ENCODE results near the gene PDE5A. TPM values are rescaled to one million over a fixed set of nuclear protein-coding genes. Genes with fewer than 3 reads are reported as not detected.

The PDE5A gene
- total RNA-seq, 2 donors from 2014 or later: 12.5 to 31.9 TPM

DNA sequence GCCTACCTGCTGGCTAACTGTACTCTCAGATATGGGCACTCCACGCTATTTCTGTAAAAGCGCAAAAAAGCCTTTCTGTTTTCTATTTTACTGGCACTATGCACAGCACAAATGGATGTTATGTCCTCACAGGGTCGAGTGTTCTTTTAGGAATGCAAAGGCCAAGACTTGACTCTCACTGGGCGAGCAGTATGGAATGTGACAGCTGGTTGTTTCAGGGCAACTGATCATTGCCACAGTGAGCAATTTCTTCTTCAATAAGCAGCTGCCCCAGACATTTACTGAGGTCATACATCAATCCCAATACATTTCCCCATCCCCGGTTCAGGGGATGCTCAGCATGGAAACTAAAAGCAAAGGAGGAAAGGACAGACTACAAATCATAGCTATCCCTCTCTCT lies 58.2 kb downstream of the PDE5A start:
- Histone ChIP-seq H3K4me1 (no peaks in the 10 kb centered on the region), H3K27ac (no peak overlapping the region), H3K4me3 (no peak overlapping the region), H3K27me3 (no peaks in the 10 kb centered on the region), H3K36me3 (replicated peaks in 1 of 2; ENCODE audit: insufficient read depth in 1 of 2, low read depth in 2 of 2) (no peaks in the 10 kb centered on the region), H3K9me3 (no peaks in the 10 kb centered on the region)
- DNase-seq (no peak), ATAC-seq (peak; percentile 47)
- TF ChIP-seq, protein P1, sequence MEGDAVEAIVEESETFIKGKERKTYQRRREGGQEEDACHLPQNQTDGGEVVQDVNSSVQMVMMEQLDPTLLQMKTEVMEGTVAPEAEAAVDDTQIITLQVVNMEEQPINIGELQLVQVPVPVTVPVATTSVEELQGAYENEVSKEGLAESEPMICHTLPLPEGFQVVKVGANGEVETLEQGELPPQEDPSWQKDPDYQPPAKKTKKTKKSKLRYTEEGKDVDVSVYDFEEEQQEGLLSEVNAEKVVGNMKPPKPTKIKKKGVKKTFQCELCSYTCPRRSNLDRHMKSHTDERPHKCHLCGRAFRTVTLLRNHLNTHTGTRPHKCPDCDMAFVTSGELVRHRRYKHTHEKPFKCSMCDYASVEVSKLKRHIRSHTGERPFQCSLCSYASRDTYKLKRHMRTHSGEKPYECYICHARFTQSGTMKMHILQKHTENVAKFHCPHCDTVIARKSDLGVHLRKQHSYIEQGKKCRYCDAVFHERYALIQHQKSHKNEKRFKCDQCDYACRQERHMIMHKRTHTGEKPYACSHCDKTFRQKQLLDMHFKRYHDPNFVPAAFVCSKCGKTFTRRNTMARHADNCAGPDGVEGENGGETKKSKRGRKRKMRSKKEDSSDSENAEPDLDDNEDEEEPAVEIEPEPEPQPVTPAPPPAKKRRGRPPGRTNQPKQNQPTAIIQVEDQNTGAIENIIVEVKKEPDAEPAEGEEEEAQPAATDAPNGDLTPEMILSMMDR (IDR thresholded peaks at IDR 0.05): no peak
- 67 to 77% methylated on average over 5 of the region's 5 CpGs for WGBS, 2 donors
- intact Hi-C loops (cut with DNase I): no loop called here

DNA sequence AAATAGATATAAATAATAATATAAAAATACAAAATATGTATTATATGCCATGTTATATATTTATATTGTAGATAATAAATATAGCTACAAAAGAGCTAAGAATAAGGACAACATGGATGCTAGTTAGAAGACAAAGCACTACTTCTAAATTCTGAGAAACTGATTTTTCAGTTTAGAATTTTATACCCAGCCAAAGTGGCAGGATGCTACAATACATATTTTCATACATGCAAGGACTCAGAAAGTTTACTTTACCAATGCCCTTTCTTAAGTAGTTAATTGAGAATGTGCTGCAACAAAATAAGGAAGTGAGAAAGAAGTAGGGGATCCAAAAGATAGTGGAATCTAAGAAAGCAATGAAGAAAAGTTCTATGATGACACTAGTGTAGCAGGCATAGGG lies 64.5 kb downstream of the PDE5A start:
- Histone ChIP-seq H3K27ac (no peak overlapping the region), H3K27me3 (no peaks in the 10 kb centered on the region), H3K4me3 (no peak overlapping the region), H3K9me3 (peaks cover 0 to 7% (median 0%) of the 10 kb centered on the region in 3 donors), H3K36me3 (replicated peaks in 1 of 2; ENCODE audit: insufficient read depth in 1 of 2, low read depth in 2 of 2) (peaks cover 0 to 2% of the 10 kb centered on the region in 2 donors), H3K4me1 (no peaks in the 10 kb centered on the region)
- ATAC-seq (no peak), DNase-seq (no peak)
- intact Hi-C loops (cut with DNase I): loop anchor here (10.0 kb wide), 1 partner anchor 61 kb away; the partner anchor contains the start of gene PDE5A
- TF ChIP-seq, protein P1 (IDR thresholded peaks at IDR 0.05): no peak
- TF ChIP-seq POLR2A (IDR thresholded peaks at IDR 0.05): no peak

DNA sequence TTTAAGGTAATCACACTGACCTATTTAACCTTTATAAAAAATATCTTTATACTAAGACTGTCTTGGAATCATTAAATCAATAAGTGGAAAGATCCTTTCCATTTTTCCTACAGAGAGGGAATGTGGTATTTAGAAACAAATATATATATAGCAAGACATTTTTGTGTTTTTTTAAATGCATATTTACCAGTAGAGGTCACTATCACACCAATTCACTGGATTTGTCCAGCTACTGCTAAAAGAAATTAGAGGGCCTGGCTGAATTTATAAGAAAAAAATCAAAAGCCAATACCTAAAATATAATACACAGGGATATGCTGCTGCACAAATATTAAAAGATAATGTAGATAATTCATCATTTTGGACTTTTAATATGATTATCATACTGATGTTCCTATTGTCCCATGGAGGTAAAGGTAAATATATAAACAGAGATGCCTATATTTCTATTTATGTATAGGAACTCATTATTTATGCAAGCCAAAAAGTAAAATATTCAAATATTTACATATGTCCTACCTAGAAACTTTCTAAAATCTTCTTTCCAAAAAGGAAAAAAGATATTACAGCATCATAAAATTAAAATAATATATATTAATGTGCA lies 69.5 kb downstream of the PDE5A start:
- no peaks in the 10 kb centered on the region for H3K9me3 ChIP-seq
- intact Hi-C loops (cut with DNase I): no loop called here
- H3K4me1 ChIP-seq: no peaks in the 10 kb centered on the region
- DNase-seq: no peak
- TF ChIP-seq POLR2A (IDR thresholded peaks at IDR 0.05): no peak
- TF ChIP-seq, protein P1 (IDR thresholded peaks at IDR 0.05): peak; percentile 21 to 69 (median 59)
- H3K27ac ChIP-seq: no peak overlapping the region
- peaks cover 0 to 2% of the 10 kb centered on the region in 2 donors for H3K36me3 ChIP-seq (replicated peaks in 1 of 2; ENCODE audit: insufficient read depth in 1 of 2, low read depth in 2 of 2)
- peak; percentile 48 for ATAC-seq
- no peaks in the 10 kb centered on the region for H3K27me3 ChIP-seq
- H3K4me3 ChIP-seq: no peak overlapping the region

DNA sequence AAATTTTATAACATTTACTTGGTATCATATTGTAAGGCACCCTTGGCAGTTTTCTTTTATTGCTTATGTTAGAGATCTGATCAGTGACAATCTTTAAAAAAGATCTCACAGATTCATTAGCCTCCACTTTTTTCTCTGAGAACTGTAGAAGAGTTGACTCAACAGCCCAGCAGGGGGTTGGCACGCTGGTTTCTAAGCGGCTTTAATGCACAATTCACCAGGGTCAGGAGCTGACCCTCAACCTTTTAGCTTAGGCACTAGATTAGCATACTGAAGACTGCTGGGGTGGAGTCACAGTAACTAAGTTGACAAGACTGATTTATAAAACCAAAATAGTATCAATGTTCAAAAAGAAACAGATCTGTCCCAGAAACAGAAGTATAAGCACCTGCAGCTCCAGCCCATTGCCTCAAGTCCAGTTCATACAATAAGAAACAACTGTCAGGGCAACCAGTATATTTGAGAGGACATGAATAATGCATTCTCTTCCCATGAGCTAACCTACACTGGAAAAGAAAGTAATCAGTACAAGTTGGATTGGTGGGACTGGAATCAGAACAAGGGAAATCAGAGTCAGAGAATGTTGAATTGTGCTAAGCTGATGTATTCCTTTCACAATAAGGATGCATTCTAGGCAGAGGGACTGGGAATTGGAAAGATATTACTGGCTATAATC lies 77.6 kb downstream of the PDE5A start:
- TF ChIP-seq POLR2A (IDR thresholded peaks at IDR 0.05): no peak
- TF ChIP-seq, protein P1 (IDR thresholded peaks at IDR 0.05): no peak
- intact Hi-C loops (cut with DNase I): no loop called here
- H3K4me1 ChIP-seq: no peaks in the 10 kb centered on the region
- H3K9me3 ChIP-seq: no peaks in the 10 kb centered on the region
- H3K27me3 ChIP-seq: no peaks in the 10 kb centered on the region
- no peak overlapping the region for H3K27ac ChIP-seq
- no peak for DNase-seq
- no peak for ATAC-seq
- WGBS, 2 donors: 85 to 96% methylated on average over 2 of the region's 2 CpGs
- H3K4me3 ChIP-seq: no peak overlapping the region
- peaks cover 0 to 2% of the 10 kb centered on the region in 2 donors for H3K36me3 ChIP-seq (replicated peaks in 1 of 2; ENCODE audit: insufficient read depth in 1 of 2, low read depth in 2 of 2)

DNA sequence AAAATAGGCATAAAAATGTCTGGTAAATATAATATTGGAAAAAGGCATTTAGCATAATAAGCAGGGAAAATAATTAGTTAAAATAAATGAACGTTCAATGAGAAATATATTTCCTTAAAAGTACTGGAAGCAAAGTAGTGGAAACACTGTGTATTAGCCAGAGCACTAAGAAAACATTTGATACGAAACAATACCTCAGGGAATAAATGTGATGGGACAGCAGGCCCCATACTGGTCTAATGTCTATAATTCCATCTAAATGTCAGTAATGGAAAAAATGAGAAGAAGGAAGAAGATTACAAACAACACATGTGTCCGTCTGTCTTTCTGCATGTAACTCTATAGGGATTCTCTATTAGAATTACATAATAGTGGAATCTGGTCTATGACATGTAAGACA lies 79.0 kb downstream of the PDE5A start:
- TF ChIP-seq, protein P1 (IDR thresholded peaks at IDR 0.05): no peak
- TF ChIP-seq POLR2A (IDR thresholded peaks at IDR 0.05): no peak
- WGBS, 2 donors: 74 to 79% methylated on average over 3 of the region's 3 CpGs
- no peak overlapping the region for H3K27ac ChIP-seq
- DNase-seq (no peak), ATAC-seq (no peak)
- H3K4me1 ChIP-seq: no peaks in the 10 kb centered on the region
- intact Hi-C loops (cut with DNase I): no loop called here
- no peaks in the 10 kb centered on the region for H3K9me3 ChIP-seq
- peaks cover 0 to 2% of the 10 kb centered on the region in 2 donors for H3K36me3 ChIP-seq (replicated peaks in 1 of 2; ENCODE audit: insufficient read depth in 1 of 2, low read depth in 2 of 2)
- H3K4me3 ChIP-seq: no peak overlapping the region
- H3K27me3 ChIP-seq: no peaks in the 10 kb centered on the region
